Stimulated activated CD8-positive, alpha-beta memory T cell treated with anti-CD3 and anti-CD28 coated beads, Interleukin-4, amount 100 ng/mL, for 48 hours (primary cell): ENCODE results near the gene CEACAM3.

Experiments
- DNase-seq: peaks from one replicate; pipeline ENCODE4 v3.0.0-alpha.2; 2020

CEACAM3 gene

GRCh38 chr19:41793414-41793727 is 3.0 kb upstream of the CEACAM3 start:
- DNase-seq: no peak

GRCh38 chr19:41795031-41795461 is 1.3 kb upstream of the CEACAM3 start:
- peak; percentile 74 for DNase-seq

GRCh38 chr19:41796901-41797300 is 514 bp downstream of the CEACAM3 start:
- no peak for DNase-seq

GRCh38 chr19:41799444-41800000 is 3.1 kb downstream of the CEACAM3 start:
- no peak for DNase-seq

GRCh38 chr19:41801031-41801430 is 4.6 kb downstream of the CEACAM3 start:
- DNase-seq: no peak

GRCh38 chr19:41801792-41802211 is 5.4 kb downstream of the CEACAM3 start:
- no peak for DNase-seq

GRCh38 chr19:41802770-41803169 is 6.4 kb downstream of the CEACAM3 start:
- DNase-seq: no peak

- no peak for DNase-seq
These were observed 7.9 kb downstream of the CEACAM3 start for GRCh38 chr19:41804336-41804735.

GRCh38 chr19:41807176-41807575 is 10.8 kb downstream of the CEACAM3 start:
- no peak for DNase-seq

- DNase-seq: no peak
These were observed 12.5 kb downstream of the CEACAM3 start for GRCh38 chr19:41808663-41809566.

- DNase-seq: no peak
These were observed 13.9 kb downstream of the CEACAM3 start for GRCh38 chr19:41810301-41810700.

- no peak for DNase-seq
These were observed 14.6 kb downstream of the CEACAM3 start for GRCh38 chr19:41811036-41811435.

- DNase-seq: no peak
These were observed 15.6 kb downstream of the CEACAM3 start for GRCh38 chr19:41811981-41812380.

GRCh38 chr19:41813911-41814310 is 17.5 kb downstream of the CEACAM3 start:
- DNase-seq: no peak

- no peak for DNase-seq
These were observed 18.9 kb downstream of the CEACAM3 start for GRCh38 chr19:41815301-41815700.

- no peak for DNase-seq
These were observed 20.4 kb downstream of the CEACAM3 start for GRCh38 chr19:41816761-41817160.

- DNase-seq: peak; percentile 59
These were observed 24.8 kb downstream of the CEACAM3 start for GRCh38 chr19:41821003-41821735.

GRCh38 chr19:41837981-41838708 is 41.8 kb downstream of the CEACAM3 start:
- no peak for DNase-seq

- no peak for DNase-seq
These were observed 42.8 kb downstream of the CEACAM3 start for GRCh38 chr19:41839211-41839610.

GRCh38 chr19:41843371-41843770 is 47.0 kb downstream of the CEACAM3 start:
- no peak for DNase-seq

- no peak for DNase-seq
These were observed 48.2 kb downstream of the CEACAM3 start, which contains the start of gene LYPD4 for GRCh38 chr19:41844601-41845000. TSS of gene LYPD4 (minus strand) at chr19:41844683. CDS start at chr19:41839285, 5,398 bp downstream.

GRCh38 chr19:41845001-41845050 is 48.4 kb downstream of the CEACAM3 start, which contains the start of gene DMRTC2:
TSS of gene DMRTC2 (plus strand) at chr19:41845042. CDS start at chr19:41847429, 2,387 bp downstream.
- DNase-seq: no peak

GRCh38 chr19:41845051-41845590 is 48.7 kb downstream of the CEACAM3 start:
- no peak for DNase-seq
